Erythroblast (primary cell): Measurements from ENCODE around the gene ASPDH.

Source experiments
- DNase-seq, 2 experiments: peaks; one replicate each; lab custom pipeline; 2025; lab: John Stamatoyannopoulos, UW
- GATA1 ChIP-seq: IDR thresholded peaks from 2 replicates; pipeline ENCODE4 v1.6.1; 2011; ENCODE audit warnings: low read depth, mild to moderate bottlenecking, control low read depth, low read length, moderate library complexity
- POLR2A ChIP-seq: IDR thresholded peaks from 2 replicates; pipeline ENCODE4 v1.6.1; 2011; ENCODE audit warnings: mild to moderate bottlenecking, low read length

Gene ASPDH

DNA sequence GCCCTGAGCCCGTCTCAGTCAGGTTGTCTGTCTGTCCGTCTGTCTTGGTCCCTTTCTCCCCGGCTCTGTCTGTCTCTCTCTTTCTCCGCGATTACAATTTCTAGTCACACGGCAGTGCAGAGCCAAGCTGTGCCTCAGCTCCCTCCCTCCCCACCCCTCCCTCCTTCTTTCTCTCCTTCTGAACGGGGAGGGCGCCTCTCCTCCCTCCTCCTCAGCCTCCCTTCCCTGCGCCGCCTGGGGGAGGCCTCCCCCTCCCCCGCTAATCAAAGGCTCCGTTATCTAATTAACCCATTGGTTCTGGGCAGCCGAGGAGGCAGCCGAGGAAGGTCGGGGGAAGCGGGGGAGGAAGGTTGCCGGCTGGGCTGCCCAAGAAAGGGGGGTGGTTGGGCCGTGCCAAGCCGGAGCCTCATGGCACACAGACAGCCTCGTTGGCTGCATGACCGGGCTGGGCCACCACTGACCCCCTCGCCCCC, 38.0 kb upstream of the ASPDH start:
- TF ChIP-seq POLR2A (no peak), GATA1 (no peak)
- DNase-seq = no peak

DNA sequence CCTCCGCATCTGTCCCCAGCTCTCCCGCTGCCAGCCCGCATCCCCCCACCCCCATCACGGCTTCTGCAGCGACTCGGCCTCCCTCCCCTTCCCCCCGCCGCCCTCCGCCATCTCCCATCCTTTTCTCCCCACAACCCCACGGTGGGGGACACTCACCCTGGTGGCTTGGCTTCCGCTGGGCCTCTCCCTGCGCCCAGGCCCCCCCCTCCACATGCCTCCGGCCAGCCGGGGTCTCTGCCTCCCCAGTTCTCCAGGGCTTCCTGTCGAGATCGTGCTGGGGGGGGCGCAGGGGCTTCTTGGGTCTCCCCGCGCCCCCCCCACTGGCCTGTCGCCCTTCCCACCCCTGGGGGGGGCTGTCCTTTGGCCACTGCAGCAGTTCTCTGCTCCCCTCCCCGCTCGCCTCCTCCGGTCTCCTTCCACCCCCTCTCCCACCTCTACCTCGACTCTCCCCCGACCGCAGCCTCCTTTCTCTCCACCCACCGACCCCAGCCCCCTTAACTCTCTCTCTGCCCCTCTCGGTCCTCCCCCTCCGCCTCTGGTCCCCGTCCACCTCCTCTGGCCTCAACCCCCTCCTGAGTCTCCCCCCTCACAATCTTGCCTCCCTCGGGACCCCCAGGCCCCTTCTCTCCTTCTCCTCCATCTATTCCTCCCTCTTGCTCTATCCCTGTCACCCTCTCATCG, 37.5 kb upstream of the ASPDH start:
- TF ChIP-seq POLR2A = no peak
- no peak for TF ChIP-seq GATA1

GRCh38 chr19:50550594-50550966, 36.9 kb upstream of the ASPDH start:
- TF ChIP-seq GATA1 = no peak
- no peak for TF ChIP-seq POLR2A
- no peak for DNase-seq

More for the DNA sequence above, 37.5 kb upstream of the ASPDH start:
- DNase-seq = no peak

GRCh38 chr19:50549927-50550593, 36.3 kb upstream of the ASPDH start:
- no peak for DNase-seq
- no peak for TF ChIP-seq POLR2A
- TF ChIP-seq GATA1 = no peak

DNA sequence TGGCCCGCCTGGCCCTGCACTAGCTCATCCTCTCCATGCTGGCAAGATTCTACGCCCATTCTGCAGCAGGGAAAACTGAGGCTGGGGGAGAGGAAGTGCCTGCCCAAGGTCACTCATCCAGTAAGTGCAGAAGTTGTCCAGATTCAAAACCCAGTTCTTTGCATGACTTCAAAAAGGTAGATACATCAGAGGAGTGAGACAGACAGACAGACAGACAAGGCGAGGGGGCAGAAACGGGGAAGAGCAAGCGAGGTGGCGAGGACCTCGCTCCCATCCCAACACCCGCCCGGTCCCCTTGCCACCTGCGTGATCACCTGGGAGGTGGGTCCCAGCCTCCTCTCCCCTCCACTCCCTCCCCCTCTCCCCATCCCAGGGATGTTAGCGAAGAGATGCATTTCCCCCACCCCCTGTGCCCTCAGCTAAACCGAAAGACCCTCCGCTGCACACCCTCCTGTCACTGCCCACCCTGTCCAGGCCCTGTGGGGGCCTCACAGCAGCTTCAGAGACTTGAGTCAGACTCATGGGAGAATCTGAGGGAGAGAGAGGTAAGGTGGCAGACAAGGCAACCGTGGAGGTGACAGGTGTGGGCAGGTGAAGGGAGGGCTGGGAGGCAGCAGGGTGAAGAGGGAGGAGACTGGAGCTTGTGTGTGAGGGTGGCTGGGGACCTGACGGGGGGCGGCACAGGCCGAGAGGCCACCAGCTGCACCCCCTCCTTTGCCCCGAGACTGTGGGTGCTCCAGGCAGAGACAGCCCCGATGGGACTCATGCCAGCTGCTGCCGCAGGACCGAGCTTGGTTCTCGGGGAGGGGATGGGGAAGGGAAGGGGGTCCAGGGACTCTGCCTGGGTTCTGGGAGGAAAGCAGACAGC, 35.6 kb upstream of the ASPDH start:
- no peak for DNase-seq
- TF ChIP-seq GATA1 (no peak), POLR2A (no peak)

GRCh38 chr19:50548191-50549058, 34.7 kb upstream of the ASPDH start:
- no peak for TF ChIP-seq GATA1
- no peak for TF ChIP-seq POLR2A
- DNase-seq = no peak

DNA sequence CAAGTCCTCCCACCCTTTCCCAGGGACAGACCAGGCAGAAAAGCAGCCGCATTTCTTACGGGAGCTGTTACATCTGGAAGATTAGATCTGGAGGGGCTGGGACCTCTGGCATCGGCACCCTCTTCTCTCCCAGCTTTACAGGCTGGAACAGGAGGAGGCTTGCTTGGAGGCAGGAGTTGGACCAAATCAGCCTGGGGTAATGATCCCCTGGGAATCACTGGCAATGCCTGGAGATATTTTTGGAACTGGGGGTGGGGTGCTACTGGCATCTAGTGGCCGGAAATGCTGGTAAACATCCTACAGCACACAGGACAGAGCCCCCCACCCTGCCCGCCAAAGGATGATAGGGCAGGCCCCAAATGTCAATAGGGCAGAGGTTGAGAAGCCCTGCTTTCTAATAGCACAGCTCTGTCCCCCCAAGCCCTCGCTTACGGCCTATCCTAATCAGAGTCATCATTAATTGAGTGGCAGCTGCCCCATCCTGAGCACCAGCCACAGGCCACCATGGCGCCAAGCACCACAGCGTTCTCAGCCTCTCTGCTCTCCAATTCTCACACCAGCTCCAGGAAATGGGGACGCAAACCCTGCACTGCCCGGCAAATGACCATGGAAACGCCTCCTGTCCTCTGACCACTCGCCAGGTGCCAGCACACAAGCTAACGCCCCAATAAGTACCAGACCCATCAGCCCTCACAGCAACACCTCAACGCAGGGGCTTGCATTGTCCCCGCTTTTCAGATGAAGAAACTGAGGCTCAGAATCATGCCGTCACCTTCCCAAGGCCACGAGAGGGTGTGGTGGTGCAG, 33.9 kb upstream of the ASPDH start:
- TF ChIP-seq POLR2A (no peak), GATA1 (no peak)
- DNase-seq = no peak

DNA sequence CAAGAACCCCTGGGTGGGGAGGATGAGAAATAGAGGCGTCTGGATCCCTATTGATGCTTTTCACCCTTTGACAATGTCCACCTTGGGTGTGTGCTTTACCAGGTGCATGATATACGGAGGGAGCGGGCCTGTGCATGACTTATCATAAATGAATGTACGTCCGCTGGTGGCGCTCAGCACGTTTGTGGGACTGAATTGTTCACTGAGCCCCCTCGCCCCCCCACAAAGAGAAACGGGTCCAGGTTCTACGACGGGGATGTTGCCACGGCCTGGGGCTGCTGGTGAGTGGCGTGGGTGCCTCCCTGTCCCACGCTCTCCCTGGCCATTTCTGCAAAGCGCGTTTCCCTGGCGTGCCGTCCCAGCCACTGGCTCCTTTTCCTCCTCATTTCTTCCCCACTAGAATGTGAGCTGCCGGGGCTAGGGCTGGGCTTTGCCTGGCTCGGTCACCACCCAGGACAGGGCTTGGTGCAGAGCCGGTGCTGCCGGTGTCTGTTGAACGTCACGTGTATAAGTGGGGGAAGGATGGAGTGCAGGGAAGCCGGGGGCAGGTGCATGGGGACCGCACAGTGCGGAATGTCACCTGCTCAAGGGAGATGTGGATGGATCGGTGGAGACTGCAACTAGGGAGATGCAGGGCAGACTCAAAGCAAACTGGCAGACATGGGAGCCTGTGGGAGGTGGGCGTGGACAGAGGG, 33.0 kb upstream of the ASPDH start:
- no peak for TF ChIP-seq GATA1
- DNase-seq = no peak

- no peak for DNase-seq
Observed at GRCh38 chr19:50542943-50543342, 29.2 kb upstream of the ASPDH start.

DNA sequence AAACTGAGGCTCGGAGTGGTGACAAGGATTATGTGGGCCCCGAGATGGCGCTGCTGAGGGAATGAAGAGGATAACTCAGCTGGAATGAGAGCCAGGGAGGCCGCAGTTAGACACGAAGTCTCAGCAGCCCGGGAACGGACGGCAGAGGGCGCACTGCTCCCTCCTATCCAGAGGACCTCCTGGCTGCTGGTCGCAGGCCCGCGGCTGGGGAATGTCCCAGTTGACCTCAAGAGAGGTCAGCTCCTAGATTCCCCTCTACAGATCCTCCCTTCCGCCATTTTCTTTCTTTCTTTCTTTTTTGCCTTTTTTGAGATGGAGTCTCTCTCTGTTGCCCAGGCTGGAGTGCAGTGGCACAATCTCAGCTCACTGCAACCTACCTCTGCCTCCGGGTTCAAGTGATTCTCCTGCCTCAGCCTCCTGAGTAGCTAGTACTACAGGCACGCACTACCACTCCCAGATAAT, 24.1 kb upstream of the ASPDH start:
- TF ChIP-seq GATA1 (no peak), POLR2A (no peak)
- DNase-seq = peak; percentile 73 to 79

More at GRCh38 chr19:50542943-50543342, 29.2 kb upstream of the ASPDH start:
- TF ChIP-seq POLR2A (no peak), GATA1 (no peak)

DNA sequence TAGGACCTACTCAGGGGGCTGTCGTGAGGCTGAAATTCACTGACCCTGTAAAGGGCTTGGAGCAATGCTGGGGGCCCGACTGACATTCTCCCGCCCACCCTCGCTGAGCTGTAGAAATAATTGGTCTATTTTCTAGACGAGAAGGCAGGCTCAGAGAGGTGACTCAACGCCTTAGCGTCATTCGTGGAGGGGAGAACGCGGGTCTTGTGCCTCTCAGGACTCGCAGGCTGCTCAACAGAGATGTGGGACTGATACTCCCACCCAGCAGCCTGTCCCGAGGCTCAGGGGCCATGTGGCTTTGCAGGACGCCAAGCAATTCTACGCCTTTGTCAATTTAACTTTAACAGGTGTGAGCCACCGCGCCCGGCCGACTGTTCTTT, 23.6 kb upstream of the ASPDH start:
- TF ChIP-seq POLR2A (no peak), GATA1 (no peak)
- DNase-seq = no peak
